A549 (cell line): ENCODE results near the gene CYSLTR2.

ENCODE experiments used
- CBX8 ChIP-seq: fragments of 200-600 bp; sonication (generic); IDR thresholded peaks from 2 replicates; pipeline ENCODE4 v1.6.1; 2016
- EP300 ChIP-seq, 2 experiments: fragments of >200 bp; sonication (Bioruptor Twin); formaldehyde crosslinking; IDR thresholded peaks; 2 replicates in 1 of 2; 3 replicates in 1 of 2; pipeline ENCODE4 v1.6.1; 2016 to 2017
- ESRRA ChIP-seq: fragments of 150-350 bp; IDR thresholded peaks from 2 replicates; pipeline ENCODE4 v1.6.1; 2014; ENCODE audit warnings: mild to moderate bottlenecking, low read length, borderline replicate concordance
- FOSL2 ChIP-seq, 2 experiments: fragments of 450-650 bp in 1 of 2; fragments of >200 bp in 1 of 2; sonication (Bioruptor Twin) in 1 of 2; formaldehyde crosslinking; IDR thresholded peaks; 2 replicates each; pipeline versions ENCODE4 v1.5.0 to v1.6.1; 2016 to 2020; ENCODE audit warnings: mild to moderate bottlenecking in 1 of 2, moderate library complexity in 1 of 2
- FOXS1 ChIP-seq: fragments of 250-450 bp; sonication (Bioruptor Pico); IDR thresholded peaks from 2 replicates; pipeline ENCODE4 v1.5.0; 2020; ENCODE audit warnings: mild to moderate bottlenecking, moderate library complexity
- GATA3 ChIP-seq: IDR thresholded peaks from 2 replicates; pipeline ENCODE4 v1.6.1; 2012; ENCODE audit warnings: borderline replicate concordance
- HOXA7 ChIP-seq: fragments of 250-450 bp; sonication (Bioruptor Pico); IDR thresholded peaks from 2 replicates; pipeline ENCODE4 v1.5.0; 2020; ENCODE audit warnings: mild to moderate bottlenecking, moderate library complexity
- POLR2A ChIP-seq: IDR thresholded peaks from 2 replicates; pipeline ENCODE4 v1.6.1; 2012; ENCODE audit warnings: mild to moderate bottlenecking, low read length
- TFCP2L1 ChIP-seq: fragments of 250-450 bp; sonication (Bioruptor Pico); IDR thresholded peaks from 2 replicates; pipeline ENCODE4 v1.5.0; 2021; ENCODE audit warnings: mild to moderate bottlenecking
- ZFP36 ChIP-seq: fragments of 450-650 bp; IDR thresholded peaks from 2 replicates; pipeline ENCODE4 v1.6.1; 2014; ENCODE audit warnings: borderline replicate concordance; ENCODE audit not compliant: partially characterized antibody
- TF ChIP-seq, protein P1 (sequence below): fragments of >200 bp; sonication (Bioruptor Twin); formaldehyde crosslinking; IDR thresholded peaks from 3 replicates; pipeline ENCODE4 v1.5.1; 2016
- TF ChIP-seq, protein P2 (sequence below): fragments of 200-600 bp; sonication (generic); IDR thresholded peaks from 2 replicates; pipeline ENCODE4 v1.6.1; 2016; ENCODE audit warnings: antibody characterized with exemption, mild to moderate bottlenecking, moderate library complexity

- TF ChIP-seq, protein P1, sequence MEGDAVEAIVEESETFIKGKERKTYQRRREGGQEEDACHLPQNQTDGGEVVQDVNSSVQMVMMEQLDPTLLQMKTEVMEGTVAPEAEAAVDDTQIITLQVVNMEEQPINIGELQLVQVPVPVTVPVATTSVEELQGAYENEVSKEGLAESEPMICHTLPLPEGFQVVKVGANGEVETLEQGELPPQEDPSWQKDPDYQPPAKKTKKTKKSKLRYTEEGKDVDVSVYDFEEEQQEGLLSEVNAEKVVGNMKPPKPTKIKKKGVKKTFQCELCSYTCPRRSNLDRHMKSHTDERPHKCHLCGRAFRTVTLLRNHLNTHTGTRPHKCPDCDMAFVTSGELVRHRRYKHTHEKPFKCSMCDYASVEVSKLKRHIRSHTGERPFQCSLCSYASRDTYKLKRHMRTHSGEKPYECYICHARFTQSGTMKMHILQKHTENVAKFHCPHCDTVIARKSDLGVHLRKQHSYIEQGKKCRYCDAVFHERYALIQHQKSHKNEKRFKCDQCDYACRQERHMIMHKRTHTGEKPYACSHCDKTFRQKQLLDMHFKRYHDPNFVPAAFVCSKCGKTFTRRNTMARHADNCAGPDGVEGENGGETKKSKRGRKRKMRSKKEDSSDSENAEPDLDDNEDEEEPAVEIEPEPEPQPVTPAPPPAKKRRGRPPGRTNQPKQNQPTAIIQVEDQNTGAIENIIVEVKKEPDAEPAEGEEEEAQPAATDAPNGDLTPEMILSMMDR = no peak
- TF ChIP-seq TFCP2L1 (CRISPR knock-in tag) (no peak), FOXS1 (CRISPR knock-in tag) (no peak), ESRRA (no peak), ZFP36 (no peak), EP300 (IDR thresholded peaks at IDR 0.05) (no peak), HOXA7 (CRISPR knock-in tag) (no peak), CBX8 (no peak), POLR2A (no peak), GATA3 (no peak), FOSL2 (IDR thresholded peaks at IDR 0.05) (no peak), FOSL2 (CRISPR knock-in tag; IDR thresholded peaks at IDR 0.05) (no peak)
- TF ChIP-seq, protein P2, sequence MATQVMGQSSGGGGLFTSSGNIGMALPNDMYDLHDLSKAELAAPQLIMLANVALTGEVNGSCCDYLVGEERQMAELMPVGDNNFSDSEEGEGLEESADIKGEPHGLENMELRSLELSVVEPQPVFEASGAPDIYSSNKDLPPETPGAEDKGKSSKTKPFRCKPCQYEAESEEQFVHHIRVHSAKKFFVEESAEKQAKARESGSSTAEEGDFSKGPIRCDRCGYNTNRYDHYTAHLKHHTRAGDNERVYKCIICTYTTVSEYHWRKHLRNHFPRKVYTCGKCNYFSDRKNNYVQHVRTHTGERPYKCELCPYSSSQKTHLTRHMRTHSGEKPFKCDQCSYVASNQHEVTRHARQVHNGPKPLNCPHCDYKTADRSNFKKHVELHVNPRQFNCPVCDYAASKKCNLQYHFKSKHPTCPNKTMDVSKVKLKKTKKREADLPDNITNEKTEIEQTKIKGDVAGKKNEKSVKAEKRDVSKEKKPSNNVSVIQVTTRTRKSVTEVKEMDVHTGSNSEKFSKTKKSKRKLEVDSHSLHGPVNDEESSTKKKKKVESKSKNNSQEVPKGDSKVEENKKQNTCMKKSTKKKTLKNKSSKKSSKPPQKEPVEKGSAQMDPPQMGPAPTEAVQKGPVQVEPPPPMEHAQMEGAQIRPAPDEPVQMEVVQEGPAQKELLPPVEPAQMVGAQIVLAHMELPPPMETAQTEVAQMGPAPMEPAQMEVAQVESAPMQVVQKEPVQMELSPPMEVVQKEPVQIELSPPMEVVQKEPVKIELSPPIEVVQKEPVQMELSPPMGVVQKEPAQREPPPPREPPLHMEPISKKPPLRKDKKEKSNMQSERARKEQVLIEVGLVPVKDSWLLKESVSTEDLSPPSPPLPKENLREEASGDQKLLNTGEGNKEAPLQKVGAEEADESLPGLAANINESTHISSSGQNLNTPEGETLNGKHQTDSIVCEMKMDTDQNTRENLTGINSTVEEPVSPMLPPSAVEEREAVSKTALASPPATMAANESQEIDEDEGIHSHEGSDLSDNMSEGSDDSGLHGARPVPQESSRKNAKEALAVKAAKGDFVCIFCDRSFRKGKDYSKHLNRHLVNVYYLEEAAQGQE = no peak
These were observed 56.4 kb downstream of the CYSLTR2 start for GRCh38 chr13:48710160-48710559.
